Heart right ventricle (tissue), 16 donors: ENCODE data around the gene SETD3. TPM values are rescaled to one million over a fixed set of nuclear protein-coding genes. Genes with fewer than 3 reads are reported as not detected.

Experiments
- ATAC-seq, 8 donors: fragments of 200-7000 bp; cut with Tn5 transposase; one replicate each; pipeline ENCODE4 v1.9.1; 2020; ENCODE audit warnings: mild to moderate bottlenecking in 8 of 8, moderate library complexity in 8 of 8, moderate number of reproducible peaks in 1 of 8
- DNase-seq, 2 donors: peaks; one replicate each; pipeline ENCODE4 v3.0.0-alpha.2; 2020
- H3K27ac ChIP-seq, 10 donors: fragments of 200-600 bp; sonication (generic) in 2 of 10; one replicate each; pipeline versions ENCODE4 v1.5.0 to v1.8.0; 2020 to 2022; ENCODE audit warnings: mild to moderate bottlenecking in 3 of 10
- H3K27me3 ChIP-seq, 7 donors: fragments of 200-600 bp; one replicate each; pipeline ENCODE4 v1.8.0; 2021 to 2022; ENCODE audit warnings: mild to moderate bottlenecking in 2 of 7
- H3K36me3 ChIP-seq, 9 donors: fragments of 200-600 bp; sonication (generic) in 1 of 9; one replicate each; pipeline versions ENCODE4 v1.5.0 to v1.8.0; 2020 to 2022; ENCODE audit warnings: mild to moderate bottlenecking in 2 of 9
- H3K4me1 ChIP-seq, 9 donors: fragments of 200-600 bp; sonication (generic) in 1 of 9; one replicate each; pipeline versions ENCODE4 v1.5.0 to v1.8.0; 2020 to 2022; ENCODE audit warnings: mild to moderate bottlenecking in 4 of 9
- H3K4me3 ChIP-seq, 10 donors: fragments of 200-600 bp; sonication (generic) in 2 of 10; one replicate each; pipeline versions ENCODE4 v1.5.0 to v1.8.0; 2020 to 2022; ENCODE audit warnings: mild to moderate bottlenecking in 7 of 10, moderate library complexity in 2 of 10
- H3K9me3 ChIP-seq, 11 donors: fragments of 200-600 bp in 10 of 11; sonication (generic) in 2 of 11; one replicate each; pipeline versions ENCODE4 v1.5.0 to v1.8.0; 2013 to 2022; ENCODE audit warnings: mild to moderate bottlenecking in 2 of 11, control low read depth in 1 of 11, moderate library complexity in 1 of 11
- CTCF ChIP-seq, 9 donors: fragments of 200-600 bp; sonication (generic) in 2 of 9; IDR thresholded peaks; one replicate each; pipeline versions ENCODE4 v1.5.0 to v1.8.0; 2021 to 2022; ENCODE audit warnings: antibody characterized with exemption in 9 of 9, mild to moderate bottlenecking in 5 of 9, moderate library complexity in 1 of 9
- WGBS, 2 donors: extraction: QIAGEN DNeasy Blood & Tissue Kit; methylation state at CpG; one replicate each; pipeline ENCODE4 v1.1.7; 2013; ENCODE audit warnings: inconsistent platforms in 1 of 2; 5-methylcytosine and 5-hydroxymethylcytosine counted together
- intact Hi-C, 10 donors: fragments of 100-400 bp; cut with DNase I; formaldehyde crosslinking; loops; one replicate each; pipeline versions ENCODE4 v1.11.1 to v1.14.2; 2022
- polyA plus RNA-seq, 2 donors: library from polyadenylated mRNA; stranded (reverse); fragments of 200-250 nt; gene quantifications; one replicate each; pipeline ENCODE4 v1.2.3, GENCODE V29; 2013
- total RNA-seq, 10 donors: library from RNA; stranded (reverse); fragmentation: NEBNext Ultra II Directional in 3 of 10; extraction: Animal tissue kit (Norgen Biotek cat#: 25700) in 3 of 10; gene quantifications; one replicate each; pipeline versions ENCODE4 v1.2.1 to v1.2.4, GENCODE V29; 2021 to 2023
- donor health status: Arrhythmogenic right ventricular cardiomyopathy.
- donor health status: ischemic (EF 13 %, LVEDD 7.1; RV severe dilation, severe dysfunction).
- donor health status: healthy with polysubstance abuse.
- donor health status: DM: no; HTN: yes; CAD: no.
- donor health status: DM: no; HTN: no; CAD: no.
- donor health status: ischemic (EF 25% LVEDD 6.9; RV normal size, moderate dysfunction).
- donor health status: ischemic (EF 25% LVEDD 5.7; RV mildly dilated, moderate dysfunction).
- donor health status: healthy.
- donor health status: DM: yes; HTN: yes; CAD: no.
- donor health status: Ischemic cardiomyopathy.
- donor health status: ischemic (EF 35%, LVEDD 5.7; RV mildly dilated, moderate dysfunction).
- donor health status: nonischemic (EF 11% LVEDD 7.7; RV severe dilation, severe dysfunction).
- donor health status: DM: yes; HTN: yes; CAD: no.
- donor health status: PGD.
- donor health status: ischemic (EF 29% LVEDD 5.4; RV normal size, mild dysfunction).
- donor health status: nonischemic (EF 23%, LVEDD 6.1; RV moderate dilation, normal function).

The SETD3 gene
- total and polyA plus RNA-seq, 12 donors: 35.0 to 129 (median 106) TPM

GRCh38 chr14:99513946-99514551, 33.4 kb upstream of the SETD3 start:
- H3K9me3 ChIP-seq: no peaks in the 10 kb centered on the region
- H3K36me3 ChIP-seq: peaks cover 0 to 72% (median 5%) of the 10 kb centered on the region in 9 donors
- no peak for ATAC-seq
- H3K27ac ChIP-seq: no peak overlapping the region
- WGBS, 2 donors: 80 to 86% methylated on average over 13 of the region's 13 CpGs
- H3K4me1 ChIP-seq: peaks cover 2 to 28% (median 6%) of the 10 kb centered on the region in 9 donors
- H3K4me3 ChIP-seq: no peak overlapping the region
- H3K27me3 ChIP-seq: no peaks in the 10 kb centered on the region
- no peak for TF ChIP-seq CTCF (IDR thresholded peaks at IDR 0.05)
- no peak for DNase-seq
- intact Hi-C loops: loop anchor here in 2 of 10 donors (10.0 kb wide), 1 partner anchor 371 kb away; no protein-coding TSS in a partner anchor

- H3K9me3 ChIP-seq: no peaks in the 10 kb centered on the region
- H3K4me1 ChIP-seq: peaks cover 0 to 22% (median 3%) of the 10 kb centered on the region in 9 donors
- ATAC-seq (no peak), DNase-seq (no peak)
- whole genome bisulfite sequencing, 2 donors: 90 to 94% methylated on average over 15 of the region's 15 CpGs
- H3K4me3 ChIP-seq: no peak overlapping the region
- H3K36me3 ChIP-seq: peaks cover 0 to 80% (median 13%) of the 10 kb centered on the region in 9 donors
- intact Hi-C loops: loop anchor here in 2 of 10 donors (10.0 kb wide), 1 partner anchor 372 kb away; no protein-coding TSS in a partner anchor
- H3K27me3 ChIP-seq: no peaks in the 10 kb centered on the region
- no peak for TF ChIP-seq CTCF (IDR thresholded peaks at IDR 0.05)
- no peak overlapping the region for H3K27ac ChIP-seq
These were observed 32.6 kb upstream of the SETD3 start for GRCh38 chr14:99513183-99513694.

- Histone ChIP-seq H3K27me3 (no peaks in the 10 kb centered on the region), H3K27ac (peak overlapping the region in 1 of 10 donors; percentile 63), H3K36me3 (peaks cover 0 to 85% (median 18%) of the 10 kb centered on the region in 9 donors), H3K9me3 (no peaks in the 10 kb centered on the region), H3K4me1 (peaks cover 0 to 17% (median 3%) of the 10 kb centered on the region in 9 donors), H3K4me3 (no peak overlapping the region)
- ATAC-seq (no peak), DNase-seq (no peak)
- TF ChIP-seq CTCF (IDR thresholded peaks at IDR 0.05): no peak
- 90 to 92% methylated on average over 16 of the region's 16 CpGs for WGBS, 2 donors
- intact Hi-C loops: loop anchor here in 2 of 10 donors (10.0 kb wide), 1 partner anchor 372 kb away; no protein-coding TSS in a partner anchor
These were observed 32.0 kb upstream of the SETD3 start for GRCh38 chr14:99512571-99513182.

GRCh38 chr14:99512110-99512449, 31.4 kb upstream of the SETD3 start:
- no peak for TF ChIP-seq CTCF (IDR thresholded peaks at IDR 0.05)
- Histone ChIP-seq H3K27ac (peak overlapping the region in 5 of 10 donors; percentile 5 to 72 (median 63)), H3K9me3 (no peaks in the 10 kb centered on the region), H3K4me1 (peaks cover 0 to 17% (median 3%) of the 10 kb centered on the region in 9 donors), H3K27me3 (no peaks in the 10 kb centered on the region), H3K4me3 (no peak overlapping the region), H3K36me3 (peaks cover 0 to 91% (median 24%) of the 10 kb centered on the region in 9 donors)
- DNase-seq: no peak
- no peak for ATAC-seq
- intact Hi-C loops: loop anchor here in 2 of 10 donors (10.0 kb wide), 1 partner anchor 373 kb away; no protein-coding TSS in a partner anchor
- WGBS, 2 donors: 59 to 64% methylated on average over 10 of the region's 10 CpGs
